ENCODE measurements around the gene NETO2. TPM values are rescaled to one million over a fixed set of nuclear protein-coding genes. Genes with fewer than 3 reads are reported as not detected.

Gene NETO2
- total and polyA plus RNA-seq, 9 of the 15 experiments (the other 6 are each of a cell fraction or from before 2014, with no cell fraction given): 4.1 to 37.0 (median 22.2) TPM

DNA sequence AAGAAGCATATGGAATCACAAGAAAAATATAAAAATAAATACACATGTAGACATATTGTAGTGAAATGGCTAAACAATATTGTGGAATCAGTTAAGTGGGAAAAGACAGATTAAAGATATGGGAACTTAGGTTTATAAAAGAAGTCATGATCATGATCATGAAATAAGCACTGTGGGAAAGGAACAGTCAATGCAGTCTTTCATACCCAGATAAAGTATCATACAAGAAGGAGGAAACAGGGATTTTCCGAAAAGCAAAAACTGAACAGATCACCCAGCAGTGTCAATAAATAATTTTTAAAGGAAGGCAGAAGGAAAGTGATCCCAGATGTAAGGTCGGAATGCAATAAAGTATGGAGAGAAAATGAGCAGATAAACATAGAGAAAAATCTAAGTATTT lies 71.6 kb downstream of the NETO2 start:
- ATAC-seq: no peak
- POLR2A ChIA-PET: interaction anchor here (0.6 kb wide), 1 partner anchor 715 kb away, joined by 4 read pairs; no protein-coding TSS in a partner anchor
- H3K9me1 ChIP-seq (ENCODE audit: control insufficient read depth, insufficient read depth, low read length): no peaks in the 10 kb centered on the region
- CTCF ChIA-PET (ENCODE audit: low intra/inter-chr PET ratio): no interaction called here
- H3K79me2 ChIP-seq (ENCODE audit: control insufficient read depth, insufficient read depth, low read length): no peaks in the 10 kb centered on the region
- H3K36me3 ChIP-seq (ENCODE audit: control insufficient read depth, insufficient read depth, low read length): no peaks in the 10 kb centered on the region
- WGBS (ENCODE audit: insufficient coverage, low coverage, missing lambda C conversion rate): 2% methylated on average over 2 of the region's 2 CpGs
- intact Hi-C loops (cut with micrococcal nuclease) (no loop called here), in situ Hi-C loops (cut with MboI) (no loop called here)
- BruUV-seq (replicated peaks): no TSS peak
- no peak overlapping the region for H2AFZ ChIP-seq (ENCODE audit: low read depth, low read length)
- H3K4me3 ChIP-seq: no peak overlapping the region
- H3K9me3 ChIP-seq (replicated peaks; ENCODE audit: control insufficient read depth, insufficient read depth, low read depth, low read length): no peaks in the 10 kb centered on the region
- no peak for DNase-seq (ENCODE audit: extremely low read depth in 1 of 4, low spot score in 3 of 4)
- TF ChIP-seq GTF2A2 (tag; IDR thresholded peaks at IDR 0.05) (no peak), ZFP1 (CRISPR knock-in tag; IDR thresholded peaks at IDR 0.05) (peak; percentile 85)
- FAIRE-seq: no peak
- no peaks in the 10 kb centered on the region for H4K20me1 ChIP-seq (replicated peaks; ENCODE audit: control insufficient read depth, insufficient read depth, low read length)
- H3K9ac ChIP-seq (ENCODE audit: insufficient read depth in 1 of 2, low read depth in 2 of 2, low read length in 2 of 2): no peak overlapping the region
- H3K27me3 ChIP-seq (ENCODE audit: control insufficient read depth in 2 of 2, insufficient read depth in 2 of 2, low read length in 2 of 2): peaks cover 29 to 35% of the 10 kb centered on the region in 2 experiments
- no peak overlapping the region for H3K27ac ChIP-seq (ENCODE audit: extremely low read depth, low read depth, low read length)
- no peaks in the 10 kb centered on the region for H3K4me1 ChIP-seq (replicated peaks in 1 of 2; ENCODE audit: control insufficient read depth in 2 of 2, insufficient read depth in 2 of 2, low read length in 2 of 2)
- no peak overlapping the region for H3K4me2 ChIP-seq (ENCODE audit: insufficient read depth, low read length)

GRCh38 chr16:47069841-47070584 lies 73.7 kb downstream of the NETO2 start:
- Histone ChIP-seq H3K9me3 (replicated peaks; ENCODE audit: control insufficient read depth, insufficient read depth, low read depth, low read length) (no peaks in the 10 kb centered on the region), H3K4me2 (ENCODE audit: insufficient read depth, low read length) (no peak overlapping the region), H3K9ac (ENCODE audit: insufficient read depth in 1 of 2, low read depth in 2 of 2, low read length in 2 of 2) (no peak overlapping the region), H3K79me2 (ENCODE audit: control insufficient read depth, insufficient read depth, low read length) (no peaks in the 10 kb centered on the region), H4K20me1 (replicated peaks; ENCODE audit: control insufficient read depth, insufficient read depth, low read length) (no peaks in the 10 kb centered on the region), H3K27ac (ENCODE audit: extremely low read depth, low read depth, low read length) (no peak overlapping the region), H3K4me1 (replicated peaks in 1 of 2; ENCODE audit: control insufficient read depth in 2 of 2, insufficient read depth in 2 of 2, low read length in 2 of 2) (no peaks in the 10 kb centered on the region), H3K9me1 (ENCODE audit: control insufficient read depth, insufficient read depth, low read length) (no peaks in the 10 kb centered on the region), H3K4me3 (no peak overlapping the region), H2AFZ (ENCODE audit: low read depth, low read length) (no peak overlapping the region), H3K27me3 (ENCODE audit: control insufficient read depth in 2 of 2, insufficient read depth in 2 of 2, low read length in 2 of 2) (peaks cover 26 to 42% of the 10 kb centered on the region in 2 experiments), H3K36me3 (ENCODE audit: control insufficient read depth, insufficient read depth, low read length) (no peaks in the 10 kb centered on the region)
- 2% methylated on average over 11 of the region's 11 CpGs for WGBS (ENCODE audit: insufficient coverage, low coverage, missing lambda C conversion rate)
- no peak for ATAC-seq
- no TSS peak for BruUV-seq (replicated peaks)
- ChIA-PET CTCF (ENCODE audit: low intra/inter-chr PET ratio) (no interaction called here), POLR2A (no interaction called here)
- FAIRE-seq: no peak
- DNase-seq (ENCODE audit: extremely low read depth in 1 of 4, low spot score in 3 of 4): no peak
- intact Hi-C loops (cut with micrococcal nuclease): no loop called here
- in situ Hi-C loops (cut with MboI): no loop called here
- no peak for TF ChIP-seq ZNF589 (CRISPR knock-in tag; IDR thresholded peaks at IDR 0.05; ENCODE audit: low read depth)
- TF ChIP-seq NRF1 (conservative IDR thresholded peaks at IDR 0.05 in 1 of 2, IDR thresholded peaks at IDR 0.05 in 1 of 2): no peak
- TF ChIP-seq SRSF7 (optimal IDR thresholded peaks at IDR 0.05; ENCODE audit: low read depth, low read length): no peak
- no peak for TF ChIP-seq CTCF (IDR thresholded peaks at IDR 0.05 in 2 of 3, conservative IDR thresholded peaks at IDR 0.05 in 1 of 3; ENCODE audit: insufficient read depth in 2 of 3, low read depth in 1 of 3, low read length in 3 of 3)
- no peak for TF ChIP-seq L3MBTL2 (IDR thresholded peaks at IDR 0.05)
- TF ChIP-seq EP400 (IDR thresholded peaks at IDR 0.05): no peak
- TF ChIP-seq ZNF175 (CRISPR knock-in tag; IDR thresholded peaks at IDR 0.05; ENCODE audit: low read depth): no peak
- TF ChIP-seq KLF16 (IDR thresholded peaks at IDR 0.05): no peak
- TF ChIP-seq PTTG1 (tag; IDR thresholded peaks at IDR 0.05; ENCODE audit: low read depth): no peak
- no peak for TF ChIP-seq TARDBP (IDR thresholded peaks at IDR 0.05)
- no peak for TF ChIP-seq RAD51 (IDR thresholded peaks at IDR 0.05; ENCODE audit: borderline replicate concordance, low read depth)
- no peak for TF ChIP-seq ZBTB43 (CRISPR knock-in tag; IDR thresholded peaks at IDR 0.05)
